DND-41 (cell line): ENCODE results near the gene NUP153.
A peak's percentile ranks its signal among the peaks of the same experiment; 100 is the strongest.
"Not testable (repeated sequence)": the region's sequence is repeated elsewhere in the genome, so short reads cannot be mapped to it uniquely, and the experiment has no call there.

Experiments
- ATAC-seq: fragments of 200-7000 bp; cut with Tn5 transposase; 3 replicates; pipeline ENCODE4 v1.9.1; 2021; ENCODE audit warnings: low read depth; ENCODE audit not compliant: insufficient read depth
- DNase-seq: peaks from one replicate; pipeline ENCODE4 v3.0.0-alpha.2; 2020
- H2AFZ ChIP-seq: 2 replicates; pipeline ENCODE4 v1.6.0; 2012; ENCODE audit warnings: low read depth, low read length
- H3K27ac ChIP-seq: 2 replicates; pipeline ENCODE4 v1.5.1; 2012; ENCODE audit warnings: low read length, inconsistent platforms
- H3K27me3 ChIP-seq: fragments of 200-600 bp; sonication (generic); 2 replicates; pipeline ENCODE4 v1.6.0; 2012; ENCODE audit warnings: low read length, mild to moderate bottlenecking, inconsistent platforms; ENCODE audit not compliant: insufficient read depth, poor library complexity
- H3K36me3 ChIP-seq: 2 replicates; pipeline ENCODE4 v1.5.1; 2012; ENCODE audit warnings: low read length, inconsistent platforms; ENCODE audit not compliant: insufficient read depth
- H3K4me1 ChIP-seq: 2 replicates; pipeline ENCODE4 v1.5.1; 2012; ENCODE audit warnings: mild to moderate bottlenecking, low read length; ENCODE audit not compliant: insufficient read depth
- H3K4me2 ChIP-seq: 2 replicates; pipeline ENCODE4 v1.6.0; 2012; ENCODE audit warnings: mild to moderate bottlenecking, moderate library complexity, low read length, inconsistent platforms; ENCODE audit not compliant: insufficient read depth
- H3K4me3 ChIP-seq, 2 experiments: fragments of 200-600 bp in 1 of 2; shearing (Covaris generic) in 1 of 2; 2 replicates each; pipeline ENCODE4 v1.5.1; 2012 to 2016; ENCODE audit warnings: inconsistent platforms in 2 of 2, low read length in 2 of 2, mild to moderate bottlenecking in 2 of 2, low read depth in 1 of 2, moderate library complexity in 1 of 2
- H3K79me2 ChIP-seq: 2 replicates; pipeline ENCODE4 v1.6.0; 2012; ENCODE audit warnings: low read length, inconsistent platforms; ENCODE audit not compliant: insufficient read depth
- H3K9ac ChIP-seq: 2 replicates; pipeline ENCODE4 v1.6.0; 2012; ENCODE audit warnings: low read depth, mild to moderate bottlenecking, inconsistent platforms, low read length, moderate library complexity
- H3K9me3 ChIP-seq: 2 replicates; pipeline ENCODE4 v1.5.1; 2012; ENCODE audit warnings: low read length, moderate library complexity, mild to moderate bottlenecking, inconsistent platforms; ENCODE audit not compliant: insufficient read depth, severe bottlenecking
- H4K20me1 ChIP-seq: 2 replicates; pipeline ENCODE4 v1.6.0; 2012; ENCODE audit warnings: low read length; ENCODE audit not compliant: insufficient read depth
- CTCF ChIP-seq: IDR thresholded peaks from 2 replicates; pipeline ENCODE4 v1.5.1; 2012; ENCODE audit warnings: borderline replicate concordance, low read length, moderate library complexity, mild to moderate bottlenecking; ENCODE audit not compliant: poor library complexity, severe bottlenecking; ENCODE audit errors: extremely low read depth
- EZH2 ChIP-seq: IDR thresholded peaks from 3 replicates; pipeline ENCODE4 v1.6.1; 2012; ENCODE audit warnings: borderline replicate concordance, low read depth, mild to moderate bottlenecking, moderate library complexity, low read length, inconsistent platforms; ENCODE audit not compliant: severe bottlenecking

NUP153 gene

GRCh38 chr6:17585766-17586490 lies 120.8 kb downstream of the NUP153 start:
- no peak overlapping the region for H3K9ac ChIP-seq
- no peak for TF ChIP-seq CTCF
- TF ChIP-seq EZH2, result no peak
- no peak overlapping the region for H3K27ac ChIP-seq
- no peaks in the 10 kb centered on the region for H3K36me3 ChIP-seq
- H3K4me1 ChIP-seq, result peaks cover 14% of the 10 kb centered on the region
- H4K20me1 ChIP-seq, result no peaks in the 10 kb centered on the region
- H3K4me3 ChIP-seq, result no peak overlapping the region
- H3K79me2 ChIP-seq, result no peaks in the 10 kb centered on the region
- ATAC-seq (no peak), DNase-seq (no peak)
- no peaks in the 10 kb centered on the region for H3K9me3 ChIP-seq
- no peaks in the 10 kb centered on the region for H3K27me3 ChIP-seq
- no peak overlapping the region for H3K4me2 ChIP-seq
- no peak overlapping the region for H2AFZ ChIP-seq

DNA sequence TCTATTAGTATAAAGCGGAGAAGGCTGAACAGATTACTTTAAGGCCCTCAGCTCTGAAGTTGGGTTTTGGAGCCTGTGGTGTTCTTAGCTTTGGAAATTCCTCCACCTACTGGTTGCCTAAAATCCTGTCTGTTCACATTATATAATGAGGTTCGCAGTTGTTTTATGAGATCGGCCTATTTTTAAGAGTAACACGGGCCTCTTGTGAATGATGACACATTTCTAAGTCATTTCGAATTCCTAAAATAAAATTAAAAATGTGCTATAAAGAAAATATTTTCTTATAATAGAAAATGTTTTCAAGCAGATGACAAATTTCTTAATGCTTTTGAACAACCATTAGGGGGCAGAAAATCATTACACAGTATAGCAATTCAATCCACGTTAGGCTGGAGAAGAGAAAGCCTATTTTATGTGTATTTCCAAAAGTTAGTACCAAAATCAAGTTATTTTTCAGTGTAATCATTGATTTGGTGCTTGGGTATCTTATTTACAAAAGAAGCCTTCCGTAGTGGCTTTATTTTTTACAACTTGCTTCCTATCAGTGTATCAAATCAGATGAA lies 122.4 kb downstream of the NUP153 start:
- Histone ChIP-seq H3K27me3 (no peaks in the 10 kb centered on the region), H2AFZ (no peak overlapping the region), H3K9ac (no peak overlapping the region), H4K20me1 (no peaks in the 10 kb centered on the region), H3K4me1 (peaks cover 5% of the 10 kb centered on the region), H3K4me3 (no peak overlapping the region), H3K36me3 (no peaks in the 10 kb centered on the region), H3K4me2 (no peak overlapping the region), H3K79me2 (no peaks in the 10 kb centered on the region), H3K27ac (no peak overlapping the region), H3K9me3 (no peaks in the 10 kb centered on the region)
- no peak for TF ChIP-seq EZH2
- TF ChIP-seq CTCF, result peak; percentile 62
- DNase-seq, result no peak
- peak; percentile 80 for ATAC-seq

GRCh38 chr6:17583811-17584210 lies 122.9 kb downstream of the NUP153 start:
- H3K4me2 ChIP-seq, result no peak overlapping the region

DNA sequence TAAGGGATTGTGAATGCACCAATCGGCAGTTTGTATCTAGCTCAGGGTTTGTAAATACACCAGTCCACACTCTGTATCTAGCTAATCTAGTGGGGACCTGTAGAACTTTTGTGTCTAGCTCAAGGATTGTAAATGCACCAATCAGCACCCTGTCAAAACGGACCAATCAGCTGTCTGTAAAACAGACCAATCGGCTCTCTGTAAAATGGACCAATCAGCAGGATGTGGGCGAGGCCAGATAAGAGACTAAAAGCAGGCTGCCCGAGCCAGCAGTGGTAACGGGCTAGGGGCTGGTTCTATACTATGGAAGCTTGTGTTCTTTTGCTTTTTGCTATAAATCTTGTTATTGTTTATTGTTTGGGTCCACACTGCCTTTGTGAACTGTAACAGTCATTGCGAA lies 125.4 kb downstream of the NUP153 start:
- not testable (repeated sequence) for ATAC-seq, H3K4me2 ChIP-seq, H3K36me3 ChIP-seq, H3K27me3 ChIP-seq, H3K79me2 ChIP-seq, H4K20me1 ChIP-seq, H3K4me1 ChIP-seq, H3K27ac ChIP-seq, DNase-seq, H3K9ac ChIP-seq, H3K4me3 ChIP-seq, H2AFZ ChIP-seq, H3K9me3 ChIP-seq

More at GRCh38 chr6:17583811-17584210, 122.9 kb downstream of the NUP153 start:
- 0 out of 2 replicates have a peak, but pooled peaks cover under 1% of the 10 kb centered on the region for H3K4me1 ChIP-seq
- no peaks in the 10 kb centered on the region for H3K27me3 ChIP-seq
- ATAC-seq (no peak), DNase-seq (no peak)
- no peak overlapping the region for H3K27ac ChIP-seq
- H3K9me3 ChIP-seq, result no peaks in the 10 kb centered on the region
- H3K9ac ChIP-seq, result no peak overlapping the region
- H4K20me1 ChIP-seq, result no peaks in the 10 kb centered on the region
- H3K36me3 ChIP-seq, result no peaks in the 10 kb centered on the region
- no peak overlapping the region for H3K4me3 ChIP-seq
- TF ChIP-seq CTCF, result no peak
- no peak for TF ChIP-seq EZH2
- H3K79me2 ChIP-seq, result no peaks in the 10 kb centered on the region
- H2AFZ ChIP-seq, result no peak overlapping the region
